Mesothelial cell of epicardium (in vitro differentiated cells): ENCODE measurements around the gene SCMH1. TPM values are rescaled to one million over a fixed set of nuclear protein-coding genes. Genes with fewer than 3 reads are reported as not detected.

Experiments
- DNase-seq, 2 experiments: peaks; one replicate each; pipeline ENCODE4 v3.0.0; 2021; ENCODE audit warnings: low spot score in 2 of 2; ENCODE audit not compliant: unreplicated experiment in 2 of 2
- H3K27ac Mint-ChIP-seq: 2 replicates; pipeline ENCODE4 v1.8.0; 2021; ENCODE audit warnings: mixed read lengths
- H3K27me3 Mint-ChIP-seq: 2 replicates; pipeline ENCODE4 v1.8.0; 2021; ENCODE audit warnings: low read depth, mixed read lengths
- H3K36me3 Mint-ChIP-seq: 2 replicates; pipeline ENCODE4 v1.8.0; 2021; ENCODE audit warnings: mixed read lengths
- H3K4me1 Mint-ChIP-seq: 2 replicates; pipeline ENCODE4 v1.8.0; 2021; ENCODE audit warnings: mixed read lengths
- H3K4me3 Mint-ChIP-seq: 2 replicates; pipeline ENCODE4 v1.8.0; 2021; ENCODE audit warnings: mild to moderate bottlenecking, moderate library complexity, mixed read lengths
- H3K9me3 Mint-ChIP-seq: 2 replicates; pipeline ENCODE4 v1.8.0; 2021; ENCODE audit warnings: mixed read lengths
- total RNA-seq: library from RNA; stranded (reverse); gene quantifications from 3 replicates; pipeline ENCODE4 v1.2.1, GENCODE V29; 2021
- TF ChIP-seq, protein P1 (sequence below): fragments of 200-600 bp; sonication (generic); IDR thresholded peaks from one replicate; pipeline ENCODE4 v1.5.0; 2021; ENCODE audit warnings: antibody characterized with exemption; ENCODE audit not compliant: unreplicated experiment

The SCMH1 gene
- total RNA-seq, 1 donor from 2014 or later = 59.1 TPM

DNA sequence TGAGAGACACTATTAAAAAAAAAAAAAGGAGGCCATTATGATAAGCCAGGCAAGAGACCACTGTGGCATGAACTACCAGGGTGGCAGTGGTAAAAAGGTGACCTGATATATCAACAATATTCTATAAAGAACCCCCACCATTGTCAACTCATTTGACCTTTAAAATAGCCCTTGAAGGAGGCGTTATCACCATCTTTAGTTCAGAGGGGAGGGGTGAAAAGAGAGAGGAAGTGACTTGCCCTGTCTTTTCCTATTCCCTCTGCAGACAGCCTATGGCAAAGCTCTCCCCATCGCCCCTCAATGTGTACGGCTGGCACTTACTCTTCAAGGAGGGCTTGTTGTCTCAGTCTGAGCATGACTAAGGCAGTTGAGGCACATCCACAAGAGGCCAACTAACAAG lies 208.8 kb downstream of the SCMH1 start:
- no peak for DNase-seq
- H3K27ac Mint-ChIP-seq = no peak overlapping the region
- H3K36me3 Mint-ChIP-seq = peaks cover 32% of the 10 kb centered on the region
- H3K4me1 Mint-ChIP-seq = no peaks in the 10 kb centered on the region
- no peak overlapping the region for H3K4me3 Mint-ChIP-seq
- no peaks in the 10 kb centered on the region for H3K27me3 Mint-ChIP-seq
- H3K9me3 Mint-ChIP-seq = peaks cover 4% of the 10 kb centered on the region
- TF ChIP-seq, protein P1, sequence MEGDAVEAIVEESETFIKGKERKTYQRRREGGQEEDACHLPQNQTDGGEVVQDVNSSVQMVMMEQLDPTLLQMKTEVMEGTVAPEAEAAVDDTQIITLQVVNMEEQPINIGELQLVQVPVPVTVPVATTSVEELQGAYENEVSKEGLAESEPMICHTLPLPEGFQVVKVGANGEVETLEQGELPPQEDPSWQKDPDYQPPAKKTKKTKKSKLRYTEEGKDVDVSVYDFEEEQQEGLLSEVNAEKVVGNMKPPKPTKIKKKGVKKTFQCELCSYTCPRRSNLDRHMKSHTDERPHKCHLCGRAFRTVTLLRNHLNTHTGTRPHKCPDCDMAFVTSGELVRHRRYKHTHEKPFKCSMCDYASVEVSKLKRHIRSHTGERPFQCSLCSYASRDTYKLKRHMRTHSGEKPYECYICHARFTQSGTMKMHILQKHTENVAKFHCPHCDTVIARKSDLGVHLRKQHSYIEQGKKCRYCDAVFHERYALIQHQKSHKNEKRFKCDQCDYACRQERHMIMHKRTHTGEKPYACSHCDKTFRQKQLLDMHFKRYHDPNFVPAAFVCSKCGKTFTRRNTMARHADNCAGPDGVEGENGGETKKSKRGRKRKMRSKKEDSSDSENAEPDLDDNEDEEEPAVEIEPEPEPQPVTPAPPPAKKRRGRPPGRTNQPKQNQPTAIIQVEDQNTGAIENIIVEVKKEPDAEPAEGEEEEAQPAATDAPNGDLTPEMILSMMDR = no peak

- Mint-ChIP-seq H3K4me3 (no peak overlapping the region), H3K9me3 (peaks cover 4% of the 10 kb centered on the region), H3K27me3 (no peaks in the 10 kb centered on the region), H3K36me3 (peaks cover 38% of the 10 kb centered on the region), H3K27ac (no peak overlapping the region), H3K4me1 (no peaks in the 10 kb centered on the region)
- DNase-seq = no peak
- TF ChIP-seq, protein P1 = no peak
These were observed 210.0 kb downstream of the SCMH1 start for GRCh38 chr1:41032147-41032546.

- H3K4me1 Mint-ChIP-seq = no peaks in the 10 kb centered on the region
- no peak overlapping the region for H3K27ac Mint-ChIP-seq
These were observed 211.1 kb downstream of the SCMH1 start for GRCh38 chr1:41030872-41031616.

GRCh38 chr1:41028034-41028642 lies 214.0 kb downstream of the SCMH1 start:
- H3K27ac Mint-ChIP-seq = no peak overlapping the region

More at GRCh38 chr1:41030872-41031616, 211.1 kb downstream of the SCMH1 start:
- H3K27me3 Mint-ChIP-seq = no peaks in the 10 kb centered on the region
- H3K4me3 Mint-ChIP-seq = no peak overlapping the region
- no peak for DNase-seq
- TF ChIP-seq, protein P1 = no peak
- peaks cover 4% of the 10 kb centered on the region for H3K9me3 Mint-ChIP-seq
- peaks cover 42% of the 10 kb centered on the region for H3K36me3 Mint-ChIP-seq

GRCh38 chr1:41025979-41026819 lies 215.9 kb downstream of the SCMH1 start:
- no peaks in the 10 kb centered on the region for H3K4me1 Mint-ChIP-seq
- no peak overlapping the region for H3K4me3 Mint-ChIP-seq
- H3K9me3 Mint-ChIP-seq = no peaks in the 10 kb centered on the region

More at GRCh38 chr1:41028034-41028642, 214.0 kb downstream of the SCMH1 start:
- Mint-ChIP-seq H3K27me3 (no peaks in the 10 kb centered on the region), H3K9me3 (peaks cover 4% of the 10 kb centered on the region), H3K36me3 (peaks cover 39% of the 10 kb centered on the region), H3K4me3 (no peak overlapping the region), H3K4me1 (no peaks in the 10 kb centered on the region)
- no peak for DNase-seq
- TF ChIP-seq, protein P1 = no peak

More at GRCh38 chr1:41025979-41026819, 215.9 kb downstream of the SCMH1 start:
- TF ChIP-seq, protein P1 = no peak
- no peak for DNase-seq
- no peak overlapping the region for H3K27ac Mint-ChIP-seq
- peaks cover 30% of the 10 kb centered on the region for H3K36me3 Mint-ChIP-seq
- no peaks in the 10 kb centered on the region for H3K27me3 Mint-ChIP-seq
